ENCODE measurements around the gene EFHC1. TPM values are rescaled to one million over a fixed set of nuclear protein-coding genes. Genes with fewer than 3 reads are reported as not detected.
A peak's percentile ranks its signal among the peaks of the same experiment; 100 is the strongest.

The EFHC1 gene
- total RNA-seq, 4 donors from 2014 or later = 30.6 to 45.6 (median 37.7) TPM

DNA sequence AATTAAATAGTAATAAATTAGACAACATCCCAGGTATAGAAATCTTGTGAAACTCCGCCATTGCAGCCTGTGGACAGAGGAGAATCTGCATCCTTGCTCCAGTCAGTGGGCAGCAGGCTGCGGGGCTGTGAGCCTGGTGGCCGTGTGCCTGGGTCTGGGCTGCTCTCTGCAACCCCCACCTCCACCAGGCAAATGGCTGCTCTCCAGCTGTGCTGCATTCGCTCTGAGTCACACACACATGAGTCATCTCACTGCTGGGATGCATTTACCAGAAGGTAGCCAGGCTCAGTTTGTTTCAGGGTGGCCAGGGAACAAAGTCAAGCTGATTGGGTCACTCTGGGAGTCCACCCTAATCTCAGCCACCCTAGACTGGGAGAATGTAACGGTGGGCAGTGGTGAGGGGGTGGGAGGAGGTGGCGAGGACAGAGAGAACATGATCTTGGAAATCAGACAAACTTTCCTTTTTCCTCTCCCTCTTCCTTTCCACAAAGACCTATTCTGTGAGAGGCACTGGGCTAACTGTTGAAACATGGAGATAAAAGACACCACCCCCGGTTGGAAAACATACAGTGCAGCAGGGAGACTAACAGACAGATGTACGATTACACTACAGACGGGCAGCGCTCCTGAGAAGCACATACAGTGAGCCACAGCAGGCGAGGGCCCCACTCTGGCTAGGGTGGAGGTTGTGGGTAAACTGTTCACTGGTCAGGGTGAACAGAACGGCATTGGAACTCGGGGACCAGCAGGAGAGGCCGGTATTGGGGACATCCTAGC lies 97.5 kb downstream of the EFHC1 start:
- H3K4me3 ChIP-seq = peak overlapping the region in 1 of 4 donors; percentile 2
- H3K27ac ChIP-seq = peak overlapping the region; percentile 38 to 97 (median 83)
- H3K36me3 ChIP-seq = peaks cover 0 to 3% (median 0%) of the 10 kb centered on the region in 3 donors
- TF ChIP-seq POLR2A (IDR thresholded peaks at IDR 0.05) (peak in 1 of 2 donors; percentile 35), EP300 (IDR thresholded peaks at IDR 0.05) (peak in 1 of 2 donors; percentile 94)
- TF ChIP-seq, protein P1, sequence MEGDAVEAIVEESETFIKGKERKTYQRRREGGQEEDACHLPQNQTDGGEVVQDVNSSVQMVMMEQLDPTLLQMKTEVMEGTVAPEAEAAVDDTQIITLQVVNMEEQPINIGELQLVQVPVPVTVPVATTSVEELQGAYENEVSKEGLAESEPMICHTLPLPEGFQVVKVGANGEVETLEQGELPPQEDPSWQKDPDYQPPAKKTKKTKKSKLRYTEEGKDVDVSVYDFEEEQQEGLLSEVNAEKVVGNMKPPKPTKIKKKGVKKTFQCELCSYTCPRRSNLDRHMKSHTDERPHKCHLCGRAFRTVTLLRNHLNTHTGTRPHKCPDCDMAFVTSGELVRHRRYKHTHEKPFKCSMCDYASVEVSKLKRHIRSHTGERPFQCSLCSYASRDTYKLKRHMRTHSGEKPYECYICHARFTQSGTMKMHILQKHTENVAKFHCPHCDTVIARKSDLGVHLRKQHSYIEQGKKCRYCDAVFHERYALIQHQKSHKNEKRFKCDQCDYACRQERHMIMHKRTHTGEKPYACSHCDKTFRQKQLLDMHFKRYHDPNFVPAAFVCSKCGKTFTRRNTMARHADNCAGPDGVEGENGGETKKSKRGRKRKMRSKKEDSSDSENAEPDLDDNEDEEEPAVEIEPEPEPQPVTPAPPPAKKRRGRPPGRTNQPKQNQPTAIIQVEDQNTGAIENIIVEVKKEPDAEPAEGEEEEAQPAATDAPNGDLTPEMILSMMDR (IDR thresholded peaks at IDR 0.05) = no peak
- H3K9me3 ChIP-seq = no peaks in the 10 kb centered on the region
- no peaks in the 10 kb centered on the region for H3K27me3 ChIP-seq
- peak; percentile 55 to 86 for DNase-seq (ENCODE audit: low spot score in 2 of 2)
- peaks cover 3 to 98% (median 51%) of the 10 kb centered on the region in 4 donors for H3K4me1 ChIP-seq
- WGBS, 2 donors = 30 to 33% methylated on average over 14 of the region's 14 CpGs

- H3K4me1 ChIP-seq = peaks cover 3 to 98% (median 46%) of the 10 kb centered on the region in 4 donors
- no peak for DNase-seq (ENCODE audit: low spot score in 2 of 2)
- H3K4me3 ChIP-seq = peak overlapping the region in 1 of 4 donors; percentile 2
- peak overlapping the region; percentile 38 to 97 (median 83) for H3K27ac ChIP-seq
- no peaks in the 10 kb centered on the region for H3K27me3 ChIP-seq
- peaks cover 0 to 3% (median 0%) of the 10 kb centered on the region in 3 donors for H3K36me3 ChIP-seq
- no peaks in the 10 kb centered on the region for H3K9me3 ChIP-seq
- no peak for TF ChIP-seq EP300 (IDR thresholded peaks at IDR 0.05)
- TF ChIP-seq, protein P1 (IDR thresholded peaks at IDR 0.05) = no peak
- TF ChIP-seq POLR2A (IDR thresholded peaks at IDR 0.05) = no peak
- 62 to 65% methylated on average over 13 of the region's 13 CpGs for WGBS, 2 donors
These were observed 98.3 kb downstream of the EFHC1 start for GRCh38 chr6:52518279-52518945.

DNA sequence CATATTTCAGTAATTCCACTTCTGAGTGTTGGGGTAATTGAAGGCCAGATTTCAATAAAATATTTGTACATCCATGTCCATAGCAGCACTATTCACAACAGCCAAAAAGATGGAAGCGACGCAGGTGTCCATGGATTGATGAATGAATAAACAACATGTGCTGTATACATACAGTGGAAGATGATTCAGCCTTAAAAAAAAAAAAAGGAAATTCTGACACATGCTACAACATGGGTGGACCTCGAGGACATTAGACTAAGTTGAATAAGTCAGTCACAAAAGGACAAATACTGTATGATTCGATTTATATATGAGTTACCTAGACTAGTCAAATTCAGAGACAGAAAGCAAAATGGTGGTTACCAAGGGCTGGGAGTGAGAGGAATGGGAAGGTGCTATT lies 99.5 kb downstream of the EFHC1 start:
- Histone ChIP-seq H3K27ac (peak overlapping the region in 1 of 4 donors; percentile 82), H3K4me1 (peaks cover 3 to 89% (median 41%) of the 10 kb centered on the region in 4 donors)

GRCh38 chr6:52522151-52522626 lies 102.0 kb downstream of the EFHC1 start:
- Histone ChIP-seq H3K4me1 (peaks cover 2 to 63% (median 21%) of the 10 kb centered on the region in 4 donors), H3K27ac (peak overlapping the region; percentile 16 to 82 (median 68))
- DNase-seq (ENCODE audit: low spot score in 2 of 2) = peak; percentile 52 to 61

More for the DNA sequence above, 99.5 kb downstream of the EFHC1 start:
- no peak for DNase-seq (ENCODE audit: low spot score in 2 of 2)
- Histone ChIP-seq H3K27me3 (no peaks in the 10 kb centered on the region), H3K4me3 (no peak overlapping the region), H3K36me3 (peaks cover 0 to 3% (median 0%) of the 10 kb centered on the region in 3 donors), H3K9me3 (no peaks in the 10 kb centered on the region)
- TF ChIP-seq, protein P1 (IDR thresholded peaks at IDR 0.05) = no peak
- no peak for TF ChIP-seq EP300 (IDR thresholded peaks at IDR 0.05)
- TF ChIP-seq POLR2A (IDR thresholded peaks at IDR 0.05) = no peak
- WGBS, 2 donors = 89 to 94% methylated on average over 4 of the region's 4 CpGs

More at GRCh38 chr6:52522151-52522626, 102.0 kb downstream of the EFHC1 start:
- Histone ChIP-seq H3K27me3 (no peaks in the 10 kb centered on the region), H3K4me3 (no peak overlapping the region), H3K9me3 (no peaks in the 10 kb centered on the region), H3K36me3 (no peaks in the 10 kb centered on the region)
- 41 to 47% methylated on average over 7 of the region's 7 CpGs for WGBS, 2 donors
- peak in 1 of 2 donors; percentile 72 for TF ChIP-seq EP300 (IDR thresholded peaks at IDR 0.05)
- TF ChIP-seq, protein P1 (IDR thresholded peaks at IDR 0.05) = no peak
